Measurements from ENCODE around the gene CDH22.

GRCh38 chr20:46243707-46244628, 64.3 kb downstream of the CDH22 start:
- TF ChIP-seq POLR2A (IDR thresholded peaks at IDR 0.05), result no peak
- TF ChIP-seq CTCF (IDR thresholded peaks at IDR 0.05), result no peak
- TF ChIP-seq POLR2AphosphoS5 (IDR thresholded peaks at IDR 0.05), result no peak
